BLaER1 treated with 17β-estradiol and CSF1 and Interleukin-3, amounts not matched to agents 10 nM and 100 nM (cell line): ENCODE data around the gene POLN.
A peak's percentile ranks its signal among the peaks of the same experiment; 100 is the strongest.
"Not testable (repeated sequence)": the region's sequence is repeated elsewhere in the genome, so short reads cannot be mapped to it uniquely, and the experiment has no call there.

Experiments
- H3K27ac ChIP-seq, 11 experiments: shearing (Covaris generic); formaldehyde crosslinking; 2 replicates each; pipeline ENCODE4 v1.8.1; 2022
- H3K27me3 ChIP-seq, 11 experiments: shearing (Covaris generic); formaldehyde crosslinking; 2 replicates each; pipeline ENCODE4 v1.8.1; 2022
- H3K36me3 ChIP-seq, 11 experiments: shearing (Covaris generic); formaldehyde crosslinking; 2 replicates each; pipeline ENCODE4 v1.8.1; 2022
- H3K4me1 ChIP-seq, 10 experiments: shearing (Covaris generic); formaldehyde crosslinking; 2 replicates each; pipeline ENCODE4 v1.8.1; 2022
- H3K4me2 ChIP-seq, 11 experiments: shearing (Covaris generic); formaldehyde crosslinking; 2 replicates each; pipeline ENCODE4 v1.8.1; 2022
- H3K4me3 ChIP-seq, 10 experiments: shearing (Covaris generic); formaldehyde crosslinking; 2 replicates each; pipeline ENCODE4 v1.8.1; 2022
- H3K9ac ChIP-seq, 11 experiments: shearing (Covaris generic); formaldehyde crosslinking; 2 replicates each; pipeline ENCODE4 v1.8.1; 2022
- H3K9me3 ChIP-seq, 11 experiments: shearing (Covaris generic); formaldehyde crosslinking; replicated peaks in 1 of 11; 2 replicates each; pipeline ENCODE4 v1.8.1; 2022
- H4K20me1 ChIP-seq, 11 experiments: shearing (Covaris generic); formaldehyde crosslinking; 2 replicates each; pipeline ENCODE4 v1.8.1; 2022
- Cebpa-rat ChIP-seq, 11 experiments: shearing (Covaris generic); IDR thresholded peaks; 2 replicates each; pipeline ENCODE4 v1.8.1; 2022

POLN gene

DNA sequence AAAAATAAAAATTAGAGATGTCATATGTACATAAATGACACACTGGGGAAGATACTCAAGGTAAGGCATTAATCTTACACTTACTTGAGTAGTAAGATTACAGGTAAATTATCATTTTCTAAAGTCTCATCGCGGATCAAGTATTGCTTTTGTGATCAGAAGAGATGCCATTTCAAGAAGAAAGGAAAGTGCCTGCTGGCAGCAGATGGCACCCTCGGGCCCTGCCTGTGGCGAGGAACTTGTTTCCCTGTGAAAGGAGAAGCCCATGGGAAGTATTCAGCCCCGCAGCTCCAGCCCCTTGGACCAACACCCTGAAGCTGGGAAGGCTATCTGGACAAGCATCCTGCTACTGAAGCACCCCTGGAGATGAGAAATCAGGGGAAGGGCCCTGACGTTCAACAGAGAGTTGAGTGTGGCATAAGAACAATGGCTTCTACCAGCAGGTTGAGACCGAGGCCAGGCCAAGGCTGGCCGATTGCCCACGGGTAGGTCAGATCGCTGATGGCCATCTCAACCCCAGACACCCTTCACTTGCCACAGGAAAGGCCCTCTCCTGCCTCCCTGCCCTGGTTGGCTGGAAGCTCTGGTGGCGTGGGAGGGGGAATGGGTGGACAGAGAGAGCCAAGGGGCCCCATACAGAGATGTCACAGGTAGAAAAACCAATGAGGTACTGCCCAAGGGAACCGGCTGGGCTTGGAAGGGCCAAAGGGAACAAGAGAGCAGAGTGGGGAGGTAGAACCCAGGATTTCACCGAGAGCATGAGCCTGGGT, 38.8 kb upstream of the POLN start:
- Histone ChIP-seq H3K27ac (peak overlapping the region in 5 of 11 experiments; percentile 40 to 81 (median 70); a peak in 10 of 22 replicates), H3K4me1 (peaks cover 27 to 60% (median 48%) of the 10 kb centered on the region in 10 experiments), H3K4me3 (no peak overlapping the region), H4K20me1 (no peaks in the 10 kb centered on the region; a peak in 2 of 22 replicates), H3K9ac (peak overlapping the region in 1 of 11 experiments; percentile 74; a peak in 3 of 22 replicates), H3K36me3 (no peaks in the 10 kb centered on the region), H3K4me2 (peak overlapping the region in 10 of 11 experiments; percentile 6 to 88 (median 74); a peak in 18 of 22 replicates), H3K9me3 (no peaks in the 10 kb centered on the region), H3K27me3 (no peaks in the 10 kb centered on the region)
- TF ChIP-seq Cebpa-rat (IDR thresholded peaks at IDR 0.05) = no peak

DNA sequence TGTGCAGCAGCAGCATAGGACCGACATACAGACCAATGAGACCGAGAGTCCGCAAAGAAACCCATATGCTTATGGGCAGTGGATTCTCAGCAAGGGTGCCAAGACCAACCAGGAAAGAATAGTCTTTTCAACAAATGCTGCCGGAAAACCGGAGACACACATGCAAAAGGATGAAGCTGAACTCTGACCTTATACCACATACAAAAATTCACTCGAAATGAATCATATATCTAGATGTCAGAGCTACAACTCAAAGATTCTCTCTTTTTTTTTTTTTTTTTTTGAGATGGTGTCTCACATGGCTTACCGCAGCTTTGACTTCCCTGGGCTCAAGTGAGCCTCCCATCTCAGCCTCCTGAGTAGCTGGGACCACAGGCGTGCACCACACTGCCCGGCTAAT, 36.0 kb upstream of the POLN start:
- no peaks in the 10 kb centered on the region for H3K36me3 ChIP-seq
- H3K4me3 ChIP-seq = no peak overlapping the region
- peaks cover 14 to 55% (median 37%) of the 10 kb centered on the region in 10 experiments for H3K4me1 ChIP-seq

DNA sequence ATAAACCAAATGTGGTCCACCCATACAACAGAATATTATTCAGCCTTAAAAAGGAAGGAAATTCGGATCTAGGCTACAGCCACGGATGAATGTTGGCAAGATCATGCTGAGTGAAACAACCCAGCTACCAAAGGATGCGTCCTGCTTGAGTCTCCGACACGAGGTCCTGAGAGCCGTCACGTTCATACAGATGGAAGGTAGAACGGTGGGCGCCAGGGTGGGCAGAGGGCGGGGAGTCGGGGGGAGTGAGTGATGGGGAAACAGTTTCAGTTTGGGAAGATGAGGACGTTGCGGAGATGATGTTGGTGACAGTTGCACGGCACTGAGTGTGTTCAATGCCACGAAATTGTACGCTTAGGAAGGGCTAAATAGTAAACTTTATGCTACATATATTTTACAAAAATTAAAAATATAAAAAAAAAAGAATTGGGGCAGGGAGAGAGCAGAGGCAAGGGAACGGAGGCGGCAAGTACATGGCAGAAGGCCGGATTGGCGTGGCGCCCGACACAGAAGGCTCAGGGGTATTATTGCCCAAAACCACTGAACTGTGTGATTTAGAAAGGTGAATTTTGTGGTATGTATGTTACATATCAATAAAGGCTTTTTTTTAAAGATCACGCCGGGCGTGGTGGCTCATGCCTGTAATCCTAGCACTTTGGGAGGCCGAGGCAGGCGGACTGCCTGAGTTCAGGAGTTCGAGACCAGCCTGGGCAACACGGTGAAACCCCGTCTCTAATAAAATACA, 34.8 kb upstream of the POLN start:
- no peak overlapping the region for H3K4me2 ChIP-seq
- no peaks in the 10 kb centered on the region for H3K36me3 ChIP-seq
- H3K4me3 ChIP-seq = no peak overlapping the region
- H4K20me1 ChIP-seq = no peaks in the 10 kb centered on the region; a peak in 1 of 22 replicates
- peaks cover 15 to 51% (median 33%) of the 10 kb centered on the region in 10 experiments for H3K4me1 ChIP-seq
- no peaks in the 10 kb centered on the region for H3K27me3 ChIP-seq
- no peaks in the 10 kb centered on the region for H3K9me3 ChIP-seq
- no peak overlapping the region for H3K9ac ChIP-seq
- H3K27ac ChIP-seq = no peak overlapping the region
- no peak for TF ChIP-seq Cebpa-rat (IDR thresholded peaks at IDR 0.05)

More for the DNA sequence above, 36.0 kb upstream of the POLN start:
- Histone ChIP-seq H3K9ac (no peak overlapping the region), H3K27me3 (no peaks in the 10 kb centered on the region), H3K4me2 (no peak overlapping the region), H3K27ac (no peak overlapping the region), H4K20me1 (no peaks in the 10 kb centered on the region; a peak in 1 of 22 replicates), H3K9me3 (no peaks in the 10 kb centered on the region)
- no peak for TF ChIP-seq Cebpa-rat (IDR thresholded peaks at IDR 0.05)

GRCh38 chr4:2275546-2276251, 33.8 kb upstream of the POLN start:
- TF ChIP-seq Cebpa-rat (IDR thresholded peaks at IDR 0.05) = no peak
- H3K9ac ChIP-seq = no peak overlapping the region
- H3K4me2 ChIP-seq = no peak overlapping the region
- no peaks in the 10 kb centered on the region for H3K27me3 ChIP-seq
- peaks cover 9 to 40% (median 22%) of the 10 kb centered on the region in 10 experiments; a peak in 19 of 20 replicates for H3K4me1 ChIP-seq
- no peak overlapping the region for H3K4me3 ChIP-seq
- H3K27ac ChIP-seq = no peak overlapping the region
- no peaks in the 10 kb centered on the region for H3K36me3 ChIP-seq
- no peaks in the 10 kb centered on the region for H3K9me3 ChIP-seq
- no peaks in the 10 kb centered on the region; a peak in 1 of 22 replicates for H4K20me1 ChIP-seq

- H3K4me3 ChIP-seq, H3K27ac ChIP-seq: not testable (repeated sequence)
Observed at GRCh38 chr4:2275044-2275397, 33.1 kb upstream of the POLN start.

GRCh38 chr4:2274320-2275043, 32.6 kb upstream of the POLN start:
- TF ChIP-seq Cebpa-rat (IDR thresholded peaks at IDR 0.05) = no peak
- H3K4me1 ChIP-seq = peaks cover 9 to 29% (median 16%) of the 10 kb centered on the region in 10 experiments; a peak in 17 of 20 replicates
- H4K20me1 ChIP-seq = no peaks in the 10 kb centered on the region; a peak in 1 of 22 replicates
- no peaks in the 10 kb centered on the region for H3K36me3 ChIP-seq
- H3K27me3 ChIP-seq = no peaks in the 10 kb centered on the region
- no peak overlapping the region for H3K27ac ChIP-seq
- no peak overlapping the region for H3K4me2 ChIP-seq
- no peaks in the 10 kb centered on the region for H3K9me3 ChIP-seq
- H3K9ac ChIP-seq = no peak overlapping the region
- H3K4me3 ChIP-seq = no peak overlapping the region

More at GRCh38 chr4:2275044-2275397, 33.1 kb upstream of the POLN start:
- H3K36me3 ChIP-seq, H3K4me2 ChIP-seq, H3K9me3 ChIP-seq, H3K9ac ChIP-seq, H3K27me3 ChIP-seq, H4K20me1 ChIP-seq: not testable (repeated sequence)
- peaks cover 9 to 35% (median 17%) of the 10 kb centered on the region in 10 experiments; a peak in 17 of 20 replicates for H3K4me1 ChIP-seq

GRCh38 chr4:2273657-2274319, 31.9 kb upstream of the POLN start:
- Histone ChIP-seq H3K9ac (peak overlapping the region in 1 of 11 experiments; percentile 47; a peak in 1 of 22 replicates), H3K27ac (no peak overlapping the region), H3K36me3 (no peaks in the 10 kb centered on the region), H3K27me3 (no peaks in the 10 kb centered on the region), H3K4me3 (no peak overlapping the region), H3K4me2 (peak overlapping the region in 2 of 11 experiments; percentile 33 to 49; a peak in 2 of 22 replicates), H3K4me1 (peaks cover 9 to 24% (median 12%) of the 10 kb centered on the region in 10 experiments; a peak in 15 of 20 replicates), H3K9me3 (no peaks in the 10 kb centered on the region), H4K20me1 (no peaks in the 10 kb centered on the region; a peak in 1 of 22 replicates)
- TF ChIP-seq Cebpa-rat (IDR thresholded peaks at IDR 0.05) = no peak

GRCh38 chr4:2273221-2273620, 31.3 kb upstream of the POLN start:
- peak overlapping the region in 3 of 11 experiments; percentile 15 to 47 (median 25); a peak in 3 of 22 replicates for H3K9ac ChIP-seq
- H3K27me3 ChIP-seq = no peaks in the 10 kb centered on the region
- peak overlapping the region in 10 of 11 experiments; percentile 8 to 52 (median 42); a peak in 15 of 22 replicates for H3K4me2 ChIP-seq
- no peak overlapping the region for H3K4me3 ChIP-seq
- no peak overlapping the region for H3K27ac ChIP-seq
- no peaks in the 10 kb centered on the region; a peak in 1 of 22 replicates for H4K20me1 ChIP-seq
- no peaks in the 10 kb centered on the region for H3K36me3 ChIP-seq
- H3K4me1 ChIP-seq = peaks cover 9 to 21% (median 12%) of the 10 kb centered on the region in 10 experiments; a peak in 15 of 20 replicates
- H3K9me3 ChIP-seq = no peaks in the 10 kb centered on the region
- TF ChIP-seq Cebpa-rat (IDR thresholded peaks at IDR 0.05) = no peak
